Measurements from ENCODE around the gene C16orf46.

C16orf46 gene

DNA sequence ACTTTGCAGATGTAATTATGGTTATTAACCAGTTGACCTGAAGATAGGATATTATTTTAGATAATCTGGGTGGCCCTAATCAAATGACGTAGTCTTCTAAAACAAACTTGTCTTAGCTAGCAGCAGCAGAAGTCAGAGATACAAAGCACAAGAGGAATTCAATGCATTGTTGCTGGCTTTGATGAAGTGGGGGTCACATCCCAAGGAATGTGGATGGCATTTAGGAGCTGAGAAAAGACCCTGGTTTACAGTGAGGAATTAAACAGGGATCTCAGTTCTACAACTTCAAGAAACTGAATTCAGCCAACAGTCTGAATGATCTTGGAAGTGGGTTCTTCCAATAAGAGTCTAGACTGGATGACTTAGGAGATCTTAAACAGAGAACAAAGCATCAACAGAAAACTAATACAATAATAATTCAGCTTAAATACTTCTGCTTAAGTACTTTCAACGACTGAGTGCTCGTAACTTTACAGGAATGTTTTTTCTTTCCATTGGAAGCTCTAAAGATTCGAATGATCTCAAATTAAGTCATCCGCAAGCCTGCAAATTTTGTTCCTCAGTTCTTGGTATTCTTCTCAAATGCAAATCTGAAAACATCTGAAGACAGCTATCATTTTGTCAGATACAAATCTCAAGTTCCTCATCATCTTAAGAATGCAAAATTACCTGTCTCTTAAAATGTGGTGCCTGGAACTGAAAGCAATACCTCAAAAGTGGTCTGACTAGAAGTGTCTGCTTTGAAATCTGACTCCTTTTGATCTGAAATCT is 3.3 kb downstream of the C16orf46 start:
- no peak for DNase-seq

DNA sequence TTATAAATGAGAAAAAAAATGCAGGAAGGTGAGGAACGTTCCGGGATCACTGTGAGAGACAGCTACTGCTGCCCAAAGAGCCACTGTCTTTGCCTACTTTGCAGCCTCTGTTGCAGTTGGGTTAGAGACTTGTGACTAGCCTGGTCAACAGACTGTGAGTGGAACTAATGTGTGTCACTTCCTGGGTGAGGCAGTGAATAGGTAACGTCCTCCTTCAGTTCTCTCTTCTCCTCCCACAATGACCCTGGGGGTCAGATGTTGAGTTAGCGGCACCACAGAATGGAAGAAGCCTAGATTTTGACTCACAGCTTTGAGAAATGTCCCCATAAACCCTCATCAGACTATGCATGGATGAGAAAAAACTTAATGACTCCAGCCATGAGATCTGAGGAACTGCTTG is 5.2 kb downstream of the C16orf46 start:
- DNase-seq: no peak

DNA sequence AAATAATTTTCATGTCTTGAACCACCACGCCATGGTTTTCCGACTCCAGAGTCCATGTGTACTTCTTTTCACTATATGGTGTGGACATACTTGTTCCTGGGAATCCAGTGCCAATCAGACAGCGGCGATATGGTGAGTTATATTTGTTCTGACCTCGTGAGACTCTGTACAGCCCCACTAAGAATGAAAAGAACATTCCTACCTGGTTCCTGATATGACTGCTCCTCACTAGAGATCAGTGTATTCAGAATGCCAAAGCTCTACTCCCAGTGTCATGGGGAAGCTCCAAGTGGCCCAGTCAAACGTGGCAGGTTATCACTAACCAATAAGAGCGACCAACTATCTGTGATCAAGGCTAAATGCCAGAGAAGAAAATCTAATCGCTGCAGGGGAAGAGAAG is 6.1 kb downstream of the C16orf46 start:
- DNase-seq: no peak

DNA sequence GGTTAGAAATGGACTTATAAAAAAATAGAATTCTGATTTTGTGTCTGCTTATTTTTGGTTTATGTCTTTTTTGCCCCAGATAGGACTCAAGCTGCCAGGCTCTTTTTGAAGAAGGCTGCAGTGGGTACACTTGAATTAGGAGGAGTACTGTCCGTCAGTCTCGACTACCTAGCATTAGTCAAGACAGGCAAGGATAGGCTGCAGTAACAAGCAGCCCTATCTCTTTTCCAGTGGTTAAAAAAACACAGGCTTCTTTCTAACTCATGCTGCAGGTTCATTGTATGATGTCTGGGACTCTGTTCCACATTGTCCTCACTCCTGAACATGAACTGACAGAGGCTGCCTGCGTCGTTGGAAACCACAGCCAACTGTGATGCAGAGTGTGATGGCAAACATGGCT is 8.0 kb downstream of the C16orf46 start:
- no peak for DNase-seq

DNA sequence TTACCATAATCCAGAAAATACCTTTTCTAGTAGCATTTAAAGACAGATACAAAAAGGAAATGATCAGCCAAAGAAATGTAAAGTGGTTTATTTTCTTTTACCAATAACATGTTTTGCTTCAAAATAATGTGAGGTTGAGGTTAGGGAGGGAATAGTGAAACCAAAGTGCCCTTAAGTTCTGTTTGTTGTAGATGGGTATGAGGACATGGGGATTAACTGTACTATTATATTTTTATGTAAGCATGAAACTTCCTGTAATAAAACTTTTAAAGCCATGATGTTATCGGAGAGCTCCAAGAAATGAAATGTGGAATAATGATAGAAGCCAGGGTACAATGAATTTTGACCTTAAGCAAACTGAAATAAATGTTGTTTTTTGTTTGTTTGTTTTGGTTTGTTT is 9.9 kb downstream of the C16orf46 start:
- no peak for DNase-seq

DNA sequence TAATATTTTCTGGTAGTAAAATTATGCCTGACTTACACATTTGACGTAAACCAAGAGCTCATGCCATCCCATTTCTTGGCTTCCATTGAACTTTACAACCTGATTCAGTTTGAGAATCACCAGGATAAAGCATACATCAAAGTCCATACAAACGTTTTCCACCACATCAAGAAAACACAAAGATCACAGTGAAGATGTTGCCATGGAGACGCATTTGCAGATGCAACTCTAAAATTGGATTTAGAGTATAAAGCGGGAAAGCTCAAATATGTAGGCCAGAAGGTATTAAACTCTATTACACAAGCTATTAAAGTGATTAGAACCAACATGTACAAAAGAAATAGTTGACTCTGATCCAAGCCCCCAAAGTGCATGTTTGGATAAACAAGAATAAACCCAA is 10.4 kb downstream of the C16orf46 start:
- DNase-seq: no peak

DNA sequence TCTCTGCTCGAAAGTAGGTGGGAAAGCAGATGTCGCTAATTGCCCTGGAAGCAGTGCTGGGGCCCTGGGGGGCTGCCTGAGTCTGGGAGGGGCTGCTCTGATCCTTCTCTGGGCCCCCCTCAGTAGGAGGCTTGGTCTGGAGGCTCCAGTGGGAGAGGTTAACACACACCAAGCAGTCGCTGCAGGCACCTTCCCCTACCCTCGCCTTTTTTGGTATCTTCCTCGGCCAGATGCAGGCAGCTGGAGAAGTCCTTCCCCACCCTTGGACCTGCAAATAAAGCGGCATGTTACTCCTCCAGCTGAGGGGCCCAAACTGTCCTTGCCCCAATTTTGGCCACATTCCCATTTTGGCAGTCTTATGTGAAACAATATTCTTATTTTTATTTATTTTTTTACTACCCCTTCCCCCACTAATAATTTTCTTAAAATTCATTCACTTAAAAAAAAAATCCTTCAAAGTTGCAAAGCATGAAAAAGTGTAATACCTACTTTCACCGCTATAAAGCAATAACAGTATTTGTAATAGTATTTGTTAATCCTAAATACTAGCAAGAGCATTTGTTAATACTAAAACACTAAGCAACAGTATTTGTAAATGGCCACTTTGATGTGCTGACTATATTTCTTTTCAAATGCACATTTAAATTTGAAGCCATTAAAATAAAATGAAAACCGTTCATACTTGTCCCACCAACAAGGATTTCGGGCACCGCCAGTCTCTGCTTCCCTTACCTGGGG is 15.0 kb downstream of the C16orf46 start:
- no peak for DNase-seq

DNA sequence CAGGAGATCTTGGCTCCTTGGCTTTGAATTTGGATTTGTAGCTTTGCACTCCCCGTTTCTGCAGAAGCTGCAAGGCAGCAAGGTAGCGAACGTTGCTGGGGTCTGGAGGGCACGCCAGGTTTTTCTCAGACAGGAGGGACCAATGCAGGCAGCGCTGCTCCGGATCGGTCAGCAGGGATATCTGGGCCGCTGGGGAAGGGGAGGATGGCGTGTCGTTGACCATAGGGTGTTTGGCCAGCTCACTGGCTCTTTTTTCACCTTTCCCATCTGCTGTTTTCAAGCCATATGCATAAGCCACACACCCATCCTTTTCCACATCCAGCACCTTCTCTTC is 15.8 kb downstream of the C16orf46 start:
- no peak for DNase-seq

DNA sequence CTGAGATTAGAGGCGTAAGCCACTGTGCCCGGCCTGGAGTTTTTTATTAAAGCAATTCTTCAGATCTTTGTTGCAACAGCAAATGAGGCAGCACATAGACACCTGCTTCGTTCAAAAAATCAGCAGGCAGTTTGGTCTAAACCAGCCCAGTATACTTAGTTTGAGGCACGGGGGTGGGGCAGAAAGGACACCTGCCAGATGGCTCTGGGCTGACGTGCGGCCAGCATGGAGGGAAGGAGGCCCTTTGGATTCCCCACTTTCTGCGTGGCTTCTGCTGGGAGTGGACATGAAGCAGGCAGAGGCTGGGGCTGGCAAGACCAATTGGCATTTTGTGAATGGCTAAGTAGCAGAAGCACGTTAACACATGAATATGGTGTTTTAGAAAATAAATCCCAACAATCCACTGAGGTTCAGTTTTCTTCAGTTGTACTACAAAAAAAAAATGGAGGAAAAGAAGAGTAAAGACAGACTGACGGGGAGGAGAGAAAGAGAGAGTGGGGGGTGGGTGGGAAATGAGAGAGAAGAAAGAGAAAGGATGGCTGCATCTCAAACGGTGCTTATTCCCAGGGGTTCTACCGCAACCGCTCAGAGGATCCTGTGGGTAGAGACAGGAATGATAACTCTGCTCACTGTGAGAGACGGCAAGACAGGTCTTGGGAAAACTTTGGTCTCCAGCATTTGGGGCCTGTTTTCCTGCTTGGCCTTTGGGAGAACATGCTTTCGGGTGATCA is 16.3 kb downstream of the C16orf46 start:
- no peak for DNase-seq

DNA sequence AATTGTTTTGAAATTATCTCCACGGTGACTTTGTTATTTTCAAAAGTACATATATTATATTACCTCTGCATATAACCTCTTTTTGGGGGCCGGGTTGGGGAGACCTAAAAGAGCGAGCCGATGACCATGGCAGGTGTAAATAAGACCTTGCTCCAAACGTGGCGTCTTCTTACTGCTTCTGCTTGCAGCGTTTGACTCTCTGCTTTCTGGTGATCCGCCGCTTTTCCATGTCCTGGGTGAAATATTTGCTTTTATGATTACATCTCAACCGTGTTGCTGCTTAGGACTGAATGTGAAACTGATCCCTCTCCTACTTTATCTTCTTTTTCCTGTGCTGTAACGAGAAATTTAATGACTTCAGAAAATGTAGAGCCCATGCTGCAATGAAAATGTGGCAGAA is 23.3 kb downstream of the C16orf46 start:
- DNase-seq: no peak

DNA sequence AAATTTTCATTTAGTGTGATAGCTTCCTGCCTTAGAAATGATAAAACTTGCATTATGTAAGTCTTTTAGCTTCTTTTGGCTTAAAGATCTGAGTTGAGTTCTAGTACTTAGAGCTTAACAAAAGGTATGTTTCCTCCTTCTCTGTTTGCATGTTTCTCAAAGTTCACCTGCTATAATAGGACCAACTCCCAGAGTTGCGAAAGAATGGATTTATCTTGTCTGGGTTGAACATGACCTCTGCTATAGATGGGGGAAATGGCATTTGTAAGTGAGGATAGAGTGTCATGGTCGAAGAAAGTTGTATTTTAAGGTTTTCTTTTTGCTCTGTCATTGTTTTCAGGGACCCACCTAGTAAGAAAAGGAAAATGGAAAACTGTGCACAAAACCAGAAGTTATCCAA is 34.2 kb downstream of the C16orf46 start:
- DNase-seq: no peak

DNA sequence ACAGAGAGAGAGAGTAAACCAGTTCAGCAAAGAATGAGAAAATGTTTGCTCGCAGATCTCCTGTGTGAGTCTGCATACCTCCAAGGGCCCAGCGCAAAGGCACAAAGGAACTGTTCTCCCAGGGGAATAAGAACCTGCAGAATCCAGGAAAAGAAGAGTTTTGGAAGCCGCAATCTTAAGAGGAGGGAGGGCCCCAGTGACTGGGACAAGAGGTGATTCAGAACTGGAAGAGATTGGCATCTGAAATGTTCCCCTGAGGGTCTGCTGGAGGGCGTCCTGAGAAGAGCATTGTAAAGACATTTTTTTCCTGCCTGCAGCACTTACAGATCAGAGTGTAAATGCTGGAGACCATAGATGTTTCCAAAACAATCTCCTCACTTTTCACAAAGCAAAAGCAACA is 35.3 kb downstream of the C16orf46 start:
- DNase-seq: no peak

DNA sequence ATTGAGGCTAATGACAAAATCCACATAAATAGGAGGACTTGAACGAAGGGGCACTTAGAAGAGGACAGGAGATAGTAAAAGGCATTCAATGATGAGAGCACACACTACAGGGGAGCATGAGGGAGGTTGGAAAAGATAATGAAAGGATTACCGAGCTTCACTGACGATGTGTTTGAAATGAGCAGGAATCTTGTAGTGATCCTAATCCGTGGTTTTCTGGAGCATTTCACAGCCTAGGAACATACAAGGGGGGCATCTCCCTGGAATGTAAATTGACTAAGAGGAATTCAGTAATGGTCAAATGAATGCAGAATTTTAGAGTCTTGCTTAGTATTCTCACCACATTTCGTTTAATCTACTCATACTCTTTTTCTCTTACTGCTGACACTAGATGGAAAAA is 36.2 kb downstream of the C16orf46 start:
- no peak for DNase-seq

DNA sequence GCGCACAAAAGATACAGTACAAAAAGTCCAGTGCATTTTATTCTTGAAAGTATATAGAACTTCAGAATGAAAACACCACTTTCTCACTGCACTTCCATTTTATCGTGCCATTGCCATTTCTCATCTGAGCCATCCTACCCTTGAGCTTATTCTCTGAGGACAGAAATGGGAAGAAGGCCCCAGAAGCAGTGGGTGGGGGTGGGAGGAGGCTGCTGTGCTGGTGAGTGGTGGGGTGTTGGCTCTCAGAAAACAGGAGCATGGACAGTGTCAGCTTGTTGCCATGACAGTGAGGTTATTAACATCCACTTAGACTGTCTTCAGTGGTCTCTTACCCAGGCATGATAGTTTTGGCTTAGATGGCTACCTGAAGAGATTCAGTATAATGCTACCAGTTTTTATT is 36.9 kb downstream of the C16orf46 start:
- DNase-seq: no peak

DNA sequence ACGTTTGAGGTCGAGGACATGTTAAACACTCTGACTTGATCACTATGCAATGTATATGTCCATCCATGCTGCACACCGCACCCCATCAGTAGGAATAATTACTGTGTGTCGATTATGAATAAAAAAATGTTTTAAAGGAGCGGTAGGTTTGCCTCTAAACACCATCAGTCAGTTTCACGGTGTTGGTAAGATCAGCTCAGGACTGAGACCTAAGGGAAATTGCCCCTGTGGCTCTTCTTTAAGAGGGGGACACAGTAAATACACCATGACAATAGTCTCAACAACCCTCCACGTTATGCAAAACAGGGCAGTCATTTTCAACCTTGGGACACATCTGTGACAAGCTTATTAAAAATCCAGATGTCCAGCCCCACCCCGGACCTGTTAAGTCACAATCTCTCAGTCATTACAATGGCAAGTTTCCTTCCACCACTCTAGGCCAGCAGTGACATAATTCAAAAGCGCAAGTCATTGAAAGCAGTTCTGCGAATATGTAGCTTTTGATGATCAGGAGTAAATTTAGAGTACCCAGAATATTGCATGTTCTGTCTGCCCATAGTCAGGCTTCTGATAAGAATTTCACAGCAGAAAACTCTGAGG is 40.2 kb downstream of the C16orf46 start:
- peak; percentile 5 for DNase-seq

DNA sequence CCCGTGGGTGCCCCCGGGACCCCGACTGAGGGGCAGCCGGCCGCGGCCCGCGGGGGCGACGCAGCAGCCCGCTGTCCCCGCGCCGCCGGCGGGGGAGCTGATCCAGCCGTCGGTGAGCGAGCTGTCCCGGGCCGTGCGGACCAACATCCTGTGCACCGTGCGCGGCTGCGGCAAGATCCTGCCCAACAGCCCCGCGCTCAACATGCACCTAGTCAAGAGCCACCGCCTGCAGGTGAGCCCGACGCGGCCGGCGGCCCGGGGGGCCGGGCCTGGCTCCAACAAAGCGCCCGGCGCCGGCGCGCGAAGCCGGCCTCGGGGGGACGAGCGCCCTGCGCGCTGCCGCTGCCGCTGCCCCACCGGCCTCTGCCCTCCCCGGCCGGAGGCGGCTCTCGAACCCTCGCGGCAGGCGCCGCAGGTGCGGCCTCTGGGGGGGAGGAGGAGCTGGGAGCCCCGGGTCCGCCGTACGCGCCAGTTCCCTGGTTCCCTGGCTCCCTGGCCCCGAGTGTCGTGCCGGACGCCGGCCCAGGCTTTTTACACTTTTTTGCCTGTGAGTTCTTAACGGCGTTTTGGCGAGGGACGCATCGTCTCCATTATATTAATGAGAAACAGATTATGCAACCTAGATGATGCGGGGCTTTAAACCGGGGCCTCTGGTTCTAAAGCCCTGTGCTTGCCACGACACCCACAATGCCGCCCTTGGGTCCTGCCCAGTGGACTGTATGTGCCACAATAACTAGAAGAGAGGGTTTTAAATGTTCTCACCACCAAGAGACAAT is 40.9 kb downstream of the C16orf46 start:
- DNase-seq: peak; percentile 36

DNA sequence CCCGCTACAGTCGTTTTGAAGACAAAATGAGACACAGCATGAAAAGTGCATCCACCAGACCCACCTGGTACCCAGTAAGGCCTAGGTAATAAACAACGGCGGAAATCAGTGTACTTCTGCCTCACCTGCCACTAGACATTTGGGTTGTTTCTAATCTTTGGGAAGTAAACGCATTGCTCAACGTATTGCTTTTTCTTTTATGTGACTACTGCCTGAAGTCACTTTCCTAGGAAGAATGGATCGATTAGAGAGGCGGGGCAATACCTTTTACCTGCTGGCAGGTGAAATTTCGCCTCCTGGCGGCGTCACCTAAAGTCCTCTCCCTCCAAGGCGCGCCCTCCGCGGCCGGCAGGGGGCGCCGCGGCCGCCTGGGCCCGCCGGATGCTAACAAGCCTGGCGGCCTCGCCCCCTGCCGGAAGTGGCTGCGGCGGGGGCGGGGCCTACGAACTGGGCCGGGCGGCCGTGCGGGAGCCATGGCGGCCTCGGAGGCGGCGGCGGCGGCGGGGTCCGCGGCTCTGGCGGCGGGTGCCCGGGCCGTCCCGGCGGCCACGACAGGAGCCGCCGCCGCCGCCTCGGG is 41.6 kb downstream of the C16orf46 start, which contains the start of gene ATMIN:
TSS of gene ATMIN (plus strand) at position 445 of the 577 bp plus-strand sequence. CDS start at position 474, 29 bp downstream.
- peak; percentile 86 for DNase-seq

DNA sequence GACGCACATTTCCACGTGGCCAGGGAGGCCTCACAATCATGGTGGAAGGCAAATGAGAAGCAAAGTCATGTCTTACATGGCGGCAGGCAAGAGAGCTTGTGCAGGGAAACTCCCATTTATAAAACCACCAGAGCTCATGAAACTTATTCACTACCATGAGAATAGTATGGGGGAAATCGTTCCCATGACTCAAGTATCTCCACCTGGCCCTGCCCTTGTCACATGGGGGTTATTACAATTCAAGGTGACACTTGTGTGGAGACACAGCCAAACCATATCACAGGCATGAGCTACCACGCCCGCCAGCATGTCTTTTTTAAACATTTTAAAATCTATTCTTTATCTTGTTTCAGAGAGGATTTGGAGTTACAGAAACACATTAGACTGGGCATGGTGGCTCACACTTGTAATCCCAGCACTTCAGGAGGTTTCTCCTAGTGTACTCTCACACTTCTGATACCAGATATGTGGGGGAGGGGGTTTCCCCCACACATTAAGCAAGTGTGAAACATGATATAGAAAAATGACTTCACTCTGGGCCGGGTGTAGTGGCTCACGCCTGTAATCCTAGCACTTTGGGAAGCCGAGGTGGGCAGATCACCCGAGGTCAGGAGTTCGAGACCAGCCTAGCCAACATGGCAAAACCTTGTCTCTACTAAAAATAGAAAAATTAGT is 47.0 kb downstream of the C16orf46 start:
- DNase-seq: no peak

DNA sequence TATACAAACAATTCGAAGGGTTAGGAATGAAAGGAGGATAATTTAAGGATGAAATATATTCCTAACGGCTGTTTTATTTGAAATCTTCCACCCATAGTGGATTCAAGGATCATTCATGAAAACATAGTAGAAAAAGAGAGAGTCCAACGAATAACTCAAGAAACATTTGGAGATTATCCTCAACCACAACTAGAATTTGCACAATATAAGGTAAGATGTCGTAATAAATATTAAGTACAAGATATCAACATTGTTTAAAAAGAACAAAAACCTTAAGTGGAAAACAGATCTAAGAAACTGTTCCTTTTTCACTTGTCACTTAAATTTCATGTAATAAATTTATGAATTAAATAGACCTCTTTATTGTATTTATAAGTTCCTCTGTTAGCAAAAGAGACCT is 50.6 kb downstream of the C16orf46 start:
- no peak for DNase-seq

DNA sequence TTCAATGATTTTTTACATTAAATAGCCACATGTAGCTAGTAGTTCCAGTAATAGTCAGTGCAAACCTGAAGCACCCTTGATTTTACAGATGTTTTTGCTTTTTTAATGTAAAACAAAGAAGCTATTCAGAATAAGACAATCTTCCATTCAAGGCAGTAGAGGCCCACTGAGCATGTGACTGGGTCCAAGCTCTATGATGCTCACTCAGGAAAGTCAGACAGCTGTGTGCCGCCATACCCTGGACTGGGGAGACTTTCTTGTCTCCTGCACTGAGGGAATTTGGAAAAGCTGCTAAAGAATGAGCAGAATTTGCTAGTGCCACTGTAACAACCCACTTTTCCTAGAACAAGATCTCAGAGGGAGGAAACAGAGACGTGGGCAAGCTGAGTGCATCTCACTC is 58.5 kb downstream of the C16orf46 start:
- DNase-seq: no peak

DNA sequence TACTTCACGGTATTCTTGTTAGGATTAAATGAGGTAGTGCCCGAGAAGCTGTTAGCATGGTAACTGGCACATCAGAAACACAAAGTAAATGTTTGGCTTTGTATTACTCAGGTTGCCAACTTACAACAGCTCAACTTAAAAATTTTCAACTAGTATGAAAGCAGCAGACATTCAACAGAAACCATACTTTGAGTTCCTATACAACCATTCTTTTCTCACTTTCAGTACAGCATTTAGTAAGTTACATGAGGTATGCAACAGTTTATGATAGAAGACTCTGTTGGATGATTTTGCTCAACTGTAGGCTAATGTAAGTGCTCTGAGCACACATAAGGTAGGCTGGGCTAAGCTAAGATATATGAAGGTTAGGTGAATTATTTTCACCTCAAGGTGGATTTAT is 62.4 kb downstream of the C16orf46 start:
- no peak for DNase-seq

DNA sequence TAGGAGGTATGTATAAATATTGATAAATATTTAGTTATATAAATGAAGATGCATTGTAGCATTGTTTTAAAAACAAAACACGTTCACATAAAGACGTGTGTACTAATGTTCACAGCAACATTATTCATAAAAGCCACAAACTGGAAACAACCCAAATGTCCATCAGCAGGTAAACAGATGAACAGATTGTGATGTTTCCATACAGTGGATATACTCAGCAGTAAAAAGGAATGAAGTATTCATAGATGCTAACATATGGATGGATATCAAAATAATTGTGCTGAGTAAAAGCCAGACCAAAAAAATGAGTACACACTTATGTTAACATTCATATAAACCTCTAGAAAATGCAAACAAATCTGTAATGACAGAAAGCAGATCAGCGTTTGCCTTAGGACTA is 64.1 kb downstream of the C16orf46 start:
- DNase-seq: no peak

Data from activated CD4-positive, alpha-beta T cell treated with anti-CD3 and anti-CD28 coated beads, Interleukin-2, amount 50 U/mL, for 16 hours (primary cell).